Measurements from ENCODE around the gene RGS17. TPM values are rescaled to one million over a fixed set of nuclear protein-coding genes. Genes with fewer than 3 reads are reported as not detected.

Gene RGS17
- total RNA-seq, 1 donor from 2014 or later, result not detected

GRCh38 chr6:153047386-153047785 lies 83.7 kb downstream of the RGS17 start:
- Histone ChIP-seq H3K27me3 (no peaks in the 10 kb centered on the region), H3K27ac (no peak overlapping the region), H3K4me3 (no peak overlapping the region), H3K9me3 (no peaks in the 10 kb centered on the region), H3K4me1 (no peaks in the 10 kb centered on the region), H3K36me3 (peaks cover 0 to 4% of the 10 kb centered on the region in 2 donors)
- TF ChIP-seq CTCF (IDR thresholded peaks at IDR 0.05), result no peak
- intact Hi-C loops (cut with DNase I), result no loop called here
- no peak for DNase-seq (ENCODE audit: low spot score in 2 of 2)

- H3K9me3 ChIP-seq, result no peaks in the 10 kb centered on the region
- DNase-seq (ENCODE audit: low spot score in 2 of 2), result no peak
- H3K4me1 ChIP-seq, result peaks cover 0 to 2% of the 10 kb centered on the region in 2 donors
- no peak overlapping the region for H3K4me3 ChIP-seq
- H3K27ac ChIP-seq, result no peak overlapping the region
- no peak for TF ChIP-seq CTCF (IDR thresholded peaks at IDR 0.05)
- peaks cover 0 to 4% of the 10 kb centered on the region in 2 donors for H3K36me3 ChIP-seq
- no peaks in the 10 kb centered on the region for H3K27me3 ChIP-seq
- intact Hi-C loops (cut with DNase I), result no loop called here
Observed at GRCh38 chr6:153045271-153045670, 85.8 kb downstream of the RGS17 start.

GRCh38 chr6:153044295-153044694 lies 86.8 kb downstream of the RGS17 start:
- H3K4me3 ChIP-seq, result no peak overlapping the region
- H3K9me3 ChIP-seq, result no peaks in the 10 kb centered on the region
- H3K27me3 ChIP-seq, result no peaks in the 10 kb centered on the region
- peaks cover 0 to 2% of the 10 kb centered on the region in 2 donors for H3K4me1 ChIP-seq
- intact Hi-C loops (cut with DNase I), result loop anchor here (5.0 kb wide), 1 partner anchor 38 kb away; no protein-coding TSS in a partner anchor
- H3K36me3 ChIP-seq, result peaks cover 0 to 4% of the 10 kb centered on the region in 2 donors
- TF ChIP-seq CTCF (IDR thresholded peaks at IDR 0.05), result no peak
- no peak overlapping the region for H3K27ac ChIP-seq
- no peak for DNase-seq (ENCODE audit: low spot score in 2 of 2)

GRCh38 chr6:153043719-153044118 lies 87.4 kb downstream of the RGS17 start:
- H3K27ac ChIP-seq, result no peak overlapping the region
- intact Hi-C loops (cut with DNase I), result loop anchor here (5.0 kb wide), 1 partner anchor 39 kb away; no protein-coding TSS in a partner anchor
- H3K9me3 ChIP-seq, result no peaks in the 10 kb centered on the region
- H3K27me3 ChIP-seq, result no peaks in the 10 kb centered on the region
- TF ChIP-seq CTCF (IDR thresholded peaks at IDR 0.05), result no peak
- H3K4me3 ChIP-seq, result no peak overlapping the region
- peaks cover 0 to 2% of the 10 kb centered on the region in 2 donors for H3K4me1 ChIP-seq
- H3K36me3 ChIP-seq, result peaks cover 0 to 4% of the 10 kb centered on the region in 2 donors
- DNase-seq (ENCODE audit: low spot score in 2 of 2), result no peak

- no peak for TF ChIP-seq CTCF (IDR thresholded peaks at IDR 0.05)
- Histone ChIP-seq H3K27me3 (no peaks in the 10 kb centered on the region), H3K9me3 (no peaks in the 10 kb centered on the region), H3K36me3 (peaks cover 0 to 4% of the 10 kb centered on the region in 2 donors), H3K4me1 (peaks cover 5 to 11% of the 10 kb centered on the region in 2 donors), H3K4me3 (peak overlapping the region in 1 of 2 donors; percentile 21), H3K27ac (peak overlapping the region; percentile 78 to 91)
- no peak for DNase-seq (ENCODE audit: low spot score in 2 of 2)
- intact Hi-C loops (cut with DNase I), result loop anchor here (10.0 kb wide), 2 partner anchors 266 to 746 kb away; no protein-coding TSS in a partner anchor
Observed at GRCh38 chr6:153038378-153039057, 92.6 kb downstream of the RGS17 start.
